HK-2 (cell line): ENCODE measurements around the gene RHOJ.
"Not testable (repeated sequence)": the region's sequence is repeated elsewhere in the genome, so short reads cannot be mapped to it uniquely, and the experiment has no call there.

Experiments used
- DNase-seq: peaks from one replicate; pipeline ENCODE4 v3.0.0-alpha.2; 2018; ENCODE audit not compliant: unreplicated experiment

RHOJ gene

DNA sequence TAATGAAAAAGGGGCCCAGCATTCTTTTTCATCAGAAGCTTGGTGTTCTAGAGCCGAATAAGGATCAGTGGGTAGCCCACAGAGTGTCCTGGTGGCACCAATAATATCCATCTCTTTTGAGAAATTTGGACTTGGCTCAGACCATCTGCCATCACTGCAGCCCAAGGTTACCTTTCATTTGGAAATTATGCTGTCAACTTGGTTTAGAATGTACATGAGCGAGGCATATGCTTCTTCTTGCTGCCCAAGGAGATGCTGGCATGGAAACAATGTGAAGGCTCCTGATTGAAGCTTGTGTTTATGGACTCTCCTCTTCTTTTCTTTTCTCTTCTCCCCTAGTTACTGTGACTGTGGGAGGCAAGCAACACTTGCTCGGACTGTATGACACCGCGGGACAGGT lies 64.5 kb downstream of the RHOJ start:
- no peak for DNase-seq

DNA sequence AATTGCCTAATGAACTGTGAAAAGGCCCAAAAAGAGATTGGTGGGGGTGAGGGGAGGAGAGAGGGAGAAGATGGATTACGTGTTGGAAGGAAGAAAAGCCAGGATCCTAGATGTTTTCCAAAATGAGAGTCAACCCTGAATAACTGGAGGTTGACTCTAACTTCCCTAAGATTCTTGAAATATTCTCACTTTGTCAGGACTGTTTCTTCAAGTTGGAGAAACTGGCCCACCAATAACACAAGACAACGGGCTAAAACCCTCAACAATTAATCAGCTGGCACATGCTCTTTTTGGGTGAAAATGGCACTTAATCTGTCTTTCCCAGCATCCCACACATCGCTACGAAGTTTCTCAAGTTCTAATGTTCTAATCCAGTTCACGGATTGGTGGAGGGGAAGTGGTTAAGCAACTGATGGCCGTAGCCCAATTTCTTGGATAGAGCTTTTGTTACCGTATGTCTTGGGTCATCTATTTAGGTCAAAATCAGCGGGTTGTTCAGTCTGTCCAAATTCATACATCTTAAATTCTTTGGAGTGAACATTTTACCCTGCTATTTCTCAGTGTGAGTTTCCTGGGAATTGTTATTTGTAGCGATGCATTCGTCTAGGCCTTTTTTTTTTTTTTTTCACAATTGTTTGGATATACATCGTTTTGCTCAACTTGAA lies 65.5 kb downstream of the RHOJ start:
- no peak for DNase-seq

DNA sequence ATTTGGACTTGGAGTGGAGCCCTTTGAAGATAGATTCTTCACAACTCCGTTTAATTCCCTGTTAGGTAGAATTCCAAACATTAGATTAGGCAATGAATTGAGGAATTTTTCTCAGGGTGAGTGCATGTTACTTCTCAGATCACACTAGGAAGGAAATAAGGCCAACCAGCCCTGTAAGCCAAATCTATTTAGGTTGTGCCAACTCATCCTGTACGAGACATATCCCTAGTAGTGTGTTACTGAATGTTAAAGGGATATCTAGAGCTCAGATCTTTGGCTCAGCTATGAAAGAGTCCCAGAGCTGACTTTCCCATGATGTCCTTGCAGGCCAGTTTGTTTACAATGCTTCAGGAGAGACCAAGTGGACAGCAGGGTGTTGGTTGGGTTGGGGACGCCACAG lies 68.9 kb downstream of the RHOJ start:
- no peak for DNase-seq

DNA sequence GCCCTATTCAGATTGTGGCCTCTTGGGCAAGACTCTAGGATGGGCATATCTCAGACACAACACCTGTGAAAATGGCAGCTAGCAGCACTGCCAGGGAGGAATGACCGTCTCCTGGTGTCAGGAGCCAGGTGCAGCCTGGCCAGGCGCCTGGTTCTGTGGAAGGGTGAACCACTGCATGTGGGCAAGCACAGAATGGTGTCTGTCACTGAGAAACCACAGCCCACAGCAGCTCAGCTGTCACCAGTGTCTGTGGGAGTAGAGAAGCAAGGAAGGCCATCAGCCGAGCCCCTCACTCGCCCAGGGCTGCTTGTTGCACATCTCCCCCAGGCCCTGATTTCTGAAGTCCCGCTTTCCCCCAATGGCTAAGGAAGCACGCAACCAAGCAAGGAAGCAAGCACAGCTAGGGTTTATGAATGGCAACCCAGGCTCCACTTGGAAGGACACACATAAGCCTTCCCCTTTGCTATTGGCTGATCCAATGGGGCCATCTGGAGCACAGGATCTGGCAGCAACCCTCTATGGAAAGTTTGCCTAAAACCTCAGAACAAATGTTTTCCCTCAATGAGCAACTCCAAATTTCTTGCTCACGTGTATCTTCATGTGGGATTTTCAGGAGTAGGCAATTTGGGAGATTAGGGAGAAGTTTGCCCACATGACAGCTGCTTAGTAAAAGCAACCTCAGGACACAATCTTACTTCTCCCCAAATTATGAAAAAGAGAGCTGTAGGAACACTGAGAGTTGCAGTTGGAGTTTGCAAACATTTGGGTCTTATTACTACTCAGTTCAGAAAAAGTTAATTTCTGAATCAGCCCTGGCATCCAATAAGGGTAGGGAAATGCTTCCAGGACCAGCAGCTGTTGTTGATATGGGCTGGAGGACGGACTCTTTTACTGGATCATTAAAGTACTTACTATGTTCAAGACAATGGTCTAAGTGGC lies 69.7 kb downstream of the RHOJ start:
- no peak for DNase-seq

DNA sequence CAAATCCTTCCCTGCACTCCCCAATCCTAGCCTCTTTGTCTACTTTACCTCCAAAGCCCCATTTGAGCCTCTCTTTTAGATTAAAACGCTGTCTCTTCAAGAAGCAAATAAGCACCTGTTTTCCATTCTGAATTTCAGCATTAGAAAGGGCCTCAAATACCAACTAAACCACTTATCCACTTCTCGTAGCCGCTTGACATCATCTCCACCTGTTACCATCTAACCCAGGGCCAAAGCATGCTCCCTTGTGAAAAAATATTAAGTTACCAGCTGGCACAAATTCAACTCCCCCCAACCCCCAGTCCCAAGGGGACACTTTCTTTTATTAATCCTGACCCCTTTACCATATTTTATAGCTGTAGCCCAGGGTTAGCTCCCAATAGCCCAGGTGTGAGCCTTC lies 71.4 kb downstream of the RHOJ start:
- no peak for DNase-seq

DNA sequence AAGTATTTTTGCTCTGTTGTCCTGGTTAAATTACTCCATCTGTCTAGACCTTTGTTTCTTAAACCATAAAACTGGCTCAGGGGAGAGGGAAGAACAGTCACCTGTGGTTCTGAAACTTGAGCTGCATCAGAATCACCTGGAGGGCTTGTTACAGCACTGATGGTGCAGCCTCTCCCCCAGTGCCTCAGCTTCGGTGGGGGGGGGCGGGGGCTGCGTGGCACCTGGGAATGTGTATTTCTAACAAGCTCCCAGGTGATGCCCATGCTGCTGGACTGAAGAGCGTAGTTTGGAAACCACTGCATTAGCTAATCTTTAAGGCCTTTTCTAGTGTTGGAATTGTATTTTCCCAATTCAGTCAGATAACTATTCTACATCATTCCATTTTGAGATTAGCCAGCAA lies 71.8 kb downstream of the RHOJ start:
- DNase-seq: no peak

DNA sequence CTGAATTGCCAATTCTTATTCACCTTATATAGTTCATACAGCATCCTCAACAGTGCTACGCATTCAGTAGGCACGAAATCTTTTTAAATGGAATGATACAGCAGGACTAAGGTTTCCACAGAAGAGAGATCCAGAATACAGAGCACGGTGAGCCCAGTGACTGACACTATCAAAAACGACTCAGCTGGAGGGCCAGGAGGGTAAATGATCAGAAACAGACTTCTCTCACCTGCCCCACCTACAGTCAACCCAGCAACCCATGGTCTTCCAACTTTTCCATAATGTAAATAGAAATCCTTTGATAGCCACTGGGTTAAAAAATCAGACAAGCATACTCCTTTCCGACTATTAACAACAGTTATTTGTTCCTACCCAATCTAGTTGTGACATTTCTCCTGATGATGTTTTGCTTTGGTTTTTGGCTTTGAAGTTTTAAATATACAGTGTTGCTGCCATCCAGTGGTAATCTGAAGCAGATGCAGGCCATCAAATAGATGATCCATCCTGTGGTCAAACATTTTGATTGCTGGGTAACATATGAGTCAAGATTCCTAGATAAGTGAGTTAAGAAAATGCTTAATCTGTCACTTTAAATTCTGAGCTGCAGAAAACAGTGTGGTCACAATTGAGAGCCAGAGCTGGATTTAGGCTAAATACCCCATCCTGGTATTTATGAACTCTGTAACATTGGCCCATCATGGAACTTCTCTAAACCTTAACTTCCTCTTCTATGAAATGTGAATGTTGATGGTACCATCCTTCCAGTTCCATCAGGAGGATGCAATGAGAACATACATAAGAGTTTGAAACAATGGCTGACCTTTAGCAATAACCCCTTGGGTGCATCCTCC lies 72.5 kb downstream of the RHOJ start:
- DNase-seq: no peak

DNA sequence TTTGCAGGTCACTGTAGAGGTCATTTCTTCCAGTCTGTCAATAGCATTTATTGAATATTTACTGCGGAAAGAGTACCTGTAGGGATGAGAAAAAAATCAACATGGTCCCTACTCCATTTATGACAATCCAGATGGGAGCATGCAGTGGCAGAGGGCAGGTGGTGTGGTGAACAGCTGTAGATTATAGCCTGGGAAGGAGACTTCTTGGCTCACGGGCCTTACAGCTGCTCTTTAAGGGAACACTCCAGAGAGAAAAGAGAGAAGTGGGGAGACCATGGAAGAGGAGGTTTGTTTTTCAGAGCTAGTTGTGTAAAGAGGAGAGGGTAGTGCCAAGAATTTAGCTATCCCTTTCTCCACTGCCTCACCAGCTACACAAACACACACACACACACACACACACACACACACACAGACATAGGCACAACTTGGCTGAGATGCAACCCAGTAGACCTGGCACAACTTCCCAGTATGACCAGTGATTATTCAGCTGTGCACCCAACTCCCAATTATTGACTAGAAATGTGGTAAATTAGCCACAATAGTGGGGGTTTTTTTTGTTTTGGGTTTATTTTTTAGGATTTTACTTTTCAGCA lies 73.4 kb downstream of the RHOJ start:
- DNase-seq: no peak

DNA sequence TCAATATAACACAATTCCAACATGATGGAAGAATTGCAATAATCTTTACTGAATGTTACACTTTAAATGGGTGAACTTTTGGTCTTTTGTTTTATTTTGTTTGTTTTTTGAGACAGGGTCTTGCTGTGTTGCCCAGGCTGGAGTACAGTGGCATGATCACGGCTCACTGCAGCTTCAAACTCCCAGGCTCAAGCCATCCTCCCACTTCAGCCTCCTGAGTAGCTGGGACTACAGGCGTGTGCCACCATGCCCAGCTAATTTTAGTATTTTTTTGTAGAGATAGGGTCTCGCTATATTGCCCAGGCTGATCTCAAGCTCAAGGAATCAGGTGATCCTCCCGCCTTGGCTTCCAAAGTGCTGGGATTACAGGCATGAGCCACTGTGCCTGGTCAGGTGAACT lies 75.7 kb downstream of the RHOJ start:
- not testable (repeated sequence) for DNase-seq

DNA sequence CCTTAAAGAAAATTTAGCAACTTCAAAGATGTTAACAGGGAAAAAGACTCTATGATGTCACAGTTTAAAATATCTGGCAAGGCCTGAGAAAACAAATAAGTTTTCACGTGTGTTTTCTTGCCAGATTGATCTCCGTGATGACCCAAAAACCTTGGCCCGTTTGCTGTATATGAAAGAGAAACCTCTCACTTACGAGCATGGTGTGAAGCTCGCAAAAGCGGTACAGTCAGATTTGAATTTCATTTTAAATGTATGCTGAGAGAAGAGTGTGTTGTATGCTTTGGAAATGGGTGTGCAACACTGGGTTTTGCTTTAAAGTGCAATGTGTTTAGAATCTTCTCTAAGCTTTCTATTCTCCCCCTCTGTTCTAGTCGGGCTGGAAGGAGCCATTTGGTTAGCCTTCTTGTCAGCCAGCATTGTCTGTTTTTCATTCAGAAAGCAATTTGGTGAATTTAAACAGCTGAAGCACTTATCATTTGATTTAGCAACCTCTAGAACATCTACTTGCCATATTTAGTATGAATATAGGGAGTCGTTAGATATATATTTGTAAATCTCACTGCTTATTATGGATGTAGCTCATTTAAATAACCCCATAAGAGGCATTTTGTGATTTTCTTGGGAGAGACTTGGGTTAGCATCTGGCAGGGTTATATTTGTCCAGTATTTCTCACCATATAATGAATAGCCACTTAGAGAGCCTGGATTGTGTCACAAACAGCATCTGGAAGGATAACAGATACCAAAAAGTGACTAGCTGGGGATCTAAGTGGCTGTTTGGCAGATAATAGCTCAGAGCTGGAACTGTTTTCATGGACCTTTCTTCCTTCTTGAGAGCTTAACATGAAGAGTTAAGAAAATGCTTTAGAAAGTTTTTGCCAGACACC lies 79.0 kb downstream of the RHOJ start:
- no peak for DNase-seq

DNA sequence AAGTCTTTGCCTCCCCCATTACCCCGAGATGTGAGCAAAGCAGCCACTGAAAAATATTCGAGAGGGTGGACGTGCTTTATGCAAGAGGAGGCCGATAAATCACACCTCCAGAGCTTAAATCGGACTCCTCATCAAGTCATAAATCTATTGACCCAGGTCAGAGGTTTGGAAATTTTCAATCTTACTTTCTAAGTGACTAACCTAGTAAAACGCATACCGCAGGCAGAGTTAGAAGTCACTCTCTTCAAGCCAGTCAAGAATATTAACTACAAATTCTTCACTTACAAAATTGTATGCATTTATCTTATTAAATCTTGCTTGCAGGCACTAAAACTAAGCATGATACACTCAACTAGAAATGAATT lies 79.6 kb downstream of the RHOJ start:
- DNase-seq: no peak

DNA sequence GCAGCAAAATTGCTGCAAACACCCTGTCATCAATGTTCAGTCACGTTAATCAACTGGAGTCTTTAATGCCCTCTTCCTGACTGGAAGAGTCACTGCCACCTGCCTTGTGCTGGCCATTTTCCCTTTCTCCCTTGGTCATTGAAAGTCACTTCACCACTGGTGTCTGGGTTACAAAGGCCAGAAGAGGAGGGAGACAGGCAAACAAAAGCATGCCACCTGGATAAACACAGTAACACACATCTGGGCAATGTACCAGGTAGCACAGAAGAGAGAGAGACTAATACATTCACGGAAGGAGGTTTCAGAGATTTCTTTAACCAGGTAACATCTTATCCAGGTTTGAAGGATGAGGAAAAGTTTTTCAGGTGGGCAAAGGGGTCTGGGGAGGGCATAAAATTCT lies 81.8 kb downstream of the RHOJ start:
- DNase-seq: no peak

DNA sequence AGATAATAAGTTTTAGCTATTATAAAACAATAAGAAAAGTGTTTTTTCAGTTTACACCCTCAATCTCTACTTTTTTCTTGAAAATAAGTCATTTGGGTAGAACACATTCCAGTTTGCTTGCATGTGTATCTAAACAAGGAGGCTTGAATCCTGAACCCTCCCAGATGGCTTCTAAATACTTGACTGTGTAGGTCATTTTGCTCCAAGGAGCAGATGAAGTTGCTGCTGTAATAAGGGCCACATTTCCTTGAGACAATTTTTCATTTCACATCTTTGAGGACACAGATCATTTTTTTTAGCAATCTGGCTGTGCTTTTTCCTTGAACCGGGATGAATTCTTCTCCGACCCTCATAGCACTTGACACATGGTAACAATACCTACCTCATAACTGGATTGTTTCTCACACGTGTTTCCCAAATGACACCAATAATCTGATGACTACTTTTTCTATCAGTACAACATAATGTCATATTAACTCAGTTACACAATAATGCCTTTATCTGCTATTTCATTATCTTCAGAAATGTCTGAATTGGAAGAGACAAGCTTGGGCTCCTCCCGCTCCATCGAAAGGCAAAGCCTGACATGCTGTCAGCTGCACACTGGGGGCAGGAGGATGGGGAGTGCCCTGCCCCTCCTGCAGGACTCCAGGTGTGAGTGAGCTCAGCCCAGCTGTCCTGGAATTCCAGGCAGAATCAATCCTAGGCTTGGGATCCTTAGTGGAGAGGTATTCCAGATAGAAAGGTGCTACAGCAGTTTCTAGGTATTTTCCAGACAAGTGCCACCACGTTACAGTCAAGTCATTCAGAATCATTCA lies 83.6 kb downstream of the RHOJ start:
- no peak for DNase-seq

DNA sequence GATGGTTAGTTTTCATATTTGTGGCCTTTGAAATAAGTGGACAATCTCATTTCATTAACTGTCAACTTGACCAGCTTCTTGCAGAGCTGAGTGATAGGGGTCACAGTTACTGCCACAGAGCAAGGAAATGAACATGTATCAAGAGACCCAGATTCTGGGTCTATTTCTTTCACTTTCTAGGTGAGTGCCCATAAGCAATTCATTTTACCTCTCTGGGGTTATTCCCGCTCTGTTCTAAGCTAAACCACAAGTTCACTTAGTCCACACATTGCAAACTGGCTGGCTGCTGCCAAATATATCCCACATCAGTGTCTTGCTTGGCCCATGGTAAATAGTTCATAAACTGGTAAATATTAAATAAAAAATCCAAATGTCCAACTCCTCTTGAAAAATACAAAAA lies 84.6 kb downstream of the RHOJ start:
- DNase-seq: no peak

DNA sequence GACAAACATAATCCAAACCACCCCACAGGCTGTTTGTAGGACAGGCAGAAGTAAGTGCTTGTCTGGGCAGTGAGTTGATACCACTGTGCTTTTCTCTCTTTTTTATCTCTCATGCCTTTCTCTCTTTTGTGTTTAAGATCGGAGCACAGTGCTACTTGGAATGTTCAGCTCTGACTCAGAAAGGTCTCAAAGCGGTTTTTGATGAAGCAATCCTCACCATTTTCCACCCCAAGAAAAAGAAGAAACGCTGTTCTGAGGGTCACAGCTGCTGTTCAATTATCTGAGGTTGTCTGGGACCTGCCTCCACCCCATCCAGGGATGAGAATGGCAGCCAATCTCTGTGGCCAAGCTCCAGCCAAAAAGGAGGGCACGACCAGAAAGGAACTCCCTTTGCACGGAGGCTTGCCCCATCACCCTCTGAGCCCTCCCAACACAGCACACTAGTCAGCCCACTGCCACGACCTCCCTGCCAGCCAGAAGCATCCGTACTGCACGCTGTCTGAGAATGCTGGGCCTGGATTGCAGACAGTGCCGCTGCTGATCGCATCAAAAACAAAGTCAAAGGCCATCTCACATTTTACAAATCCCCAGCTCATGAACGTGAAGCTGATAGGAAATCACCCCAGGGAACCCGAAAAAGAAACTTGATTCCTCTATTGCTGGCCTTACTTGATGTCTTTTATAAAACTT lies 86.6 kb downstream of the RHOJ start:
- no peak for DNase-seq

DNA sequence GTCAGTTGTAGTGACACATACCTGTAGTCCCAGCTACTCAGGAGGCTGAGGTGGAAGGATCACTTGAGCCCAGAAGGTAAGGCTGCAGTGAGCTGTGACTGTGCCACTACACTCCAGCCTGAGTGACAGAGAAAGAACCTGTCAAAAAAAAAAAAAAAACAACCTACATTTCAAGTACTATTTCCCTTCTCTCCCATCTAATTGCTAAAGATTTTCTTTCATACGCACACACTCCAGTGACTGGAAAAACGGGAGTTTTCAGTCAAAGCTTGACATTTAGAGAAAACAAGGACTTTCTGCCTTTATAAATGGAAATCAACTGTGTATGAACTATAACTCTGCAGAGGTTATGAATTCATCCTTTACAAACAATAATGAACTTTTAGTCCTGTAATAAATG lies 88.6 kb downstream of the RHOJ start:
- no peak for DNase-seq

DNA sequence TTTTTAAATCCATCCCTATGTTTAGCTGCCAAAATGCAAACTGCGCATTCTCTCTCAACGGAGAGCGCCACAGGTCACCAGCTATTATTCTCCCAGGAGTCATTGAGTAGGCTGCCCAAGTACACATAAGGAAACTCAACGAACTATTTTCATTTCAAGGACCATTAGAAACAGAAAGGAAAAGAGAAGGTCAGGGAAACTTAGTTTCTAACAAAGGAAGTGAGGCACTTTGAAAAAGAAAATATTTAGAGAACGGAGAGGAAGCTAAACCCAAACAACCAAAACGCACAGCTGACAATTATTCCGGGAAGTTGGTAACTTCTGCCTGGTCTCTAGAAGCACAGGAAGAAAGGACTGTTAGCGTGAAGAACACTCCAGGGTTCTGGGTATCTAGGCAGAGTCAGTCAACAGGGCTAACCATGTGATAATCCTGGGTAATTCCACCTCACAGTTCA lies 91.0 kb downstream of the RHOJ start:
- no peak for DNase-seq

DNA sequence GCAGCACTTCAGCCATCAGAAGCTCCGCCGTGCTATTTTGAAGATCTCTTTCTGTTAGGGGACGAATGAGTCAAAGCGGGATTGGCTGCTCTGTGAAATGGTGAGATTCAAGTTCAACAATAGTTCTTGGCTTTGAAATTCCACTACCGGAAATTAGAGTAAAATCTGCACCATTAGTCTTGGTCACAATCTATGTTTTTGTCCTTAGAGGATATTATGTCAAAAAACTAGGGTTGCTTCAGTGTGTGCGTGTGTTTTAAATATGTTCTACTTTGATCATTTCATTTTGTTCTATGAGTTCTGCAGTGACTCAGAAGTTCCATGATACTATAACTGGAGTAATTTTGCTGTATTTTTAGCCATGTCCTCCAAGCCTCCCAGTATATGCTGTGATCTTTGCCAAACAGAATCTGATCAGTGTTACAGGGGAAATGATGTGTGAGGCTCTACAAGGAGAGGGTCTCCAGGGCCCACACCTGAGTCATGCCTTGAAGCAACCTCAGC lies 91.9 kb downstream of the RHOJ start:
- no peak for DNase-seq

DNA sequence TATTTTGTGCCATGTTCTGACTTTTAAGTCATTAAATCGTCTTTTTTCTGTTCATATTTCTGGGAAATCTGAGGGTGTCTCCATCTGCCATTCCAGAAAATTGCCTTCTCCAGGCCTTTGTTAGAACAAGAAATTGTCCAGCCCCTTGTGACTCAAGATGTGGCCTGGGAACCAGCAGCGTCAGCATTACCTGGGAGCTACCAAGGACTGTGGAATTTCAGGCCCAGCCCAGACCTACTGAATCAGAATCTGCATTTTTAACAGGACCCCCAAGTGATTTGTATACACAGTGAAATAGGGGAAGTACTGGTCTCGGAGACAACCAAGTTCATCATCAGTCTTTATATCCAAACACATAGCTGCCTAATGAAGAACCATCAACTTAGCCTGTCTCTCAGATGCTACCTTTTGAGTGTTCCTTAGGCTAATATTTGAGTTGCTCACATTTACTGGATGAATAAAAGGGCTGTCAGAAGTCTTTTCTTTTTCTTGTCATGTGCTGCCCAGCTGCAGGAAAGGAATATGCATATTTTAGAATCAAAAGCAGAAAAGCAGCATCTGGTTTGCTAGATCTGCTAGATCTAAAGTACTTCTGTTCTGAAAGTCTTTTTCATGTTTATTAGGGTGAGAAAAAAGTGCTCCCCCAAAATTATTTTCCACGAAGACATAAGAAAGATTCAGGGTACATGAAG lies 93.3 kb downstream of the RHOJ start:
- no peak for DNase-seq
